ENCODE results near the gene NFATC4. TPM values are rescaled to one million over a fixed set of nuclear protein-coding genes. Genes with fewer than 3 reads are reported as not detected.

Gene NFATC4
- total and polyA plus RNA-seq, 3 donors from 2014 or later: 40.9 to 83.6 (median 53.5) TPM

GRCh38 chr14:24343795-24344660 lies 24.0 kb upstream of the NFATC4 start:
- Histone ChIP-seq H3K27me3 (no peaks in the 10 kb centered on the region), H3K27ac (no peak overlapping the region), H3K4me1 (no peaks in the 10 kb centered on the region), H3K4me3 (no peak overlapping the region), H3K36me3 (ENCODE audit: low read depth, missing control alignments) (no peaks in the 10 kb centered on the region), H3K9me3 (no peaks in the 10 kb centered on the region)
- DNase-seq: no peak
- 86% methylated on average over 7 of the region's 7 CpGs for WGBS, 2 donors
- no peak for TF ChIP-seq POLR2A (IDR thresholded peaks at IDR 0.05)
- TF ChIP-seq CTCF (IDR thresholded peaks at IDR 0.05): no peak
- intact Hi-C loops (cut with DNase I; ENCODE audit: low total_unique reads): no loop called here

DNA sequence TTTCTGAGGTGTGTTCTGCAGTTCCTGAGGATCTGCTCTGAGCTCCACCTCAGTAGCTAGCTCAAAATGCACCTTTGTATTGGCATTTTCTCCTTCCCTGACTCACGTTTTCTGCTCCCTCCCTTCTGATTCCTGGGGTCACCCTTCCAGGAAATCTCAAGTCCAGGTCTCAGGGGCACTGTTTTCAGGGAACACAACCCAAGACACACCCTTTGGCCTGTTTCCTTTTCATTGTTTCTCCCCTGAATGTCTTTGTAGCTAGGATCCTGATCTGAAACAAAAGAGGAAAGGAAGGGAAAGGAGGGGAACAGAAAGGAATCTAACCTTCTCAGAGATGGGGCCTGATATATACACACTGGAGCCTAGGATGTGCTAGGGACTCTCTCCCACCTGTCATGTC lies 20.9 kb upstream of the NFATC4 start:
- H3K9me3 ChIP-seq: no peaks in the 10 kb centered on the region
- no peak overlapping the region for H3K4me3 ChIP-seq
- 57 to 81% methylated on average over 1 of the region's 1 CpG for WGBS, 2 donors
- no peaks in the 10 kb centered on the region for H3K27me3 ChIP-seq
- peaks cover 4% of the 10 kb centered on the region for H3K4me1 ChIP-seq
- no peak for DNase-seq
- intact Hi-C loops (cut with DNase I; ENCODE audit: low total_unique reads): no loop called here
- no peak overlapping the region for H3K27ac ChIP-seq
- H3K36me3 ChIP-seq (ENCODE audit: low read depth, missing control alignments): no peaks in the 10 kb centered on the region
- TF ChIP-seq POLR2A (IDR thresholded peaks at IDR 0.05) (no peak), CTCF (IDR thresholded peaks at IDR 0.05) (no peak)

DNA sequence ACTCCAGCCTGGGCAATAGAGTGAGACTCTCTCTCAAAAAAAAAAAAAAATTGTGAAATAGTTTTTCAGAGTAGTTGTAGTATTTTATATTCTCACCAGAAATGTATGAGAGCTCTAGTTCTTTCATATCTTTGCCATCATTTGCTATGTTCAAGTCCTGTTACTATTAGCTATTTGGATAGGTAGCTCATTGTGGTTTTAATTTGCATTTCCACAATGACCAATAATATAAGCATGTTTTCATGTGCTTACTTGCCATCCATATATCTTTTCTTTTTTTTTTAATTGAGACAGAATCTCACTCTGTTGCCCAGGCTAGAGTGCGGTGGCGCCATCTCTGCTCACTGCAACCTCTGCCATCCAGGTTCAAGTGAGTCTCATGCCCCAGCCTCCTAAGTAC lies 19.8 kb upstream of the NFATC4 start:
- 98 to 100% methylated on average over 2 of the region's 2 CpGs for WGBS, 2 donors

DNA sequence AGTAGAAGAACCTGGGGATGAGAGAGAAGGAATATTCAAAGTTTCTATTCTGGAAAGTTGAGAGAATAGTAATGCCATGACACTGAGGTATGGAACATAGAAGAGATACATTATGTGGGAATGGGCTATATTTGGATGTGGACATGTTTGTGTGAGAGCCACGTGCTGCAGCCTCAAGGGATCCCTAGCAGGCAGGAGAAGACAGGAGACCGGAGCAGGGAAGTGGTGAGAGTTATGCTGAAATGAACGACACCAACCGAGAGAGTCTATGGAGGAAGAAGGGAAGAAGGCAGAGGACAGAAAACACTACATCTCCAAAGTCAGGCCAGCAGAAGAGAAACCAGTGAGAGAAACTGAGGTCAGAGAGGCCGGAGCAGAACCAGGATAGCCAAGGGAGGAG lies 18.2 kb upstream of the NFATC4 start:
- Histone ChIP-seq H3K27me3 (no peaks in the 10 kb centered on the region), H3K9me3 (no peaks in the 10 kb centered on the region), H3K4me3 (no peak overlapping the region), H3K4me1 (peaks cover 4% of the 10 kb centered on the region), H3K27ac (peak overlapping the region in 1 of 2 donors; percentile 34), H3K36me3 (ENCODE audit: low read depth, missing control alignments) (no peaks in the 10 kb centered on the region)
- no peak for TF ChIP-seq POLR2A (IDR thresholded peaks at IDR 0.05)
- no peak for TF ChIP-seq CTCF (IDR thresholded peaks at IDR 0.05)
- intact Hi-C loops (cut with DNase I; ENCODE audit: low total_unique reads): no loop called here
- WGBS, 2 donors: 68 to 72% methylated on average over 5 of the region's 5 CpGs
- no peak for DNase-seq

More for the DNA sequence above, 19.8 kb upstream of the NFATC4 start:
- peaks cover 4% of the 10 kb centered on the region for H3K4me1 ChIP-seq
- no peak overlapping the region for H3K27ac ChIP-seq
- H3K4me3 ChIP-seq: no peak overlapping the region
- no peak for DNase-seq
- no peaks in the 10 kb centered on the region for H3K36me3 ChIP-seq (ENCODE audit: low read depth, missing control alignments)
- intact Hi-C loops (cut with DNase I; ENCODE audit: low total_unique reads): no loop called here
- TF ChIP-seq CTCF (IDR thresholded peaks at IDR 0.05): no peak
- TF ChIP-seq POLR2A (IDR thresholded peaks at IDR 0.05): no peak
- H3K9me3 ChIP-seq: no peaks in the 10 kb centered on the region
- H3K27me3 ChIP-seq: no peaks in the 10 kb centered on the region

- H3K4me1 ChIP-seq: peaks cover 4% of the 10 kb centered on the region
- no peak for TF ChIP-seq POLR2A (IDR thresholded peaks at IDR 0.05)
- TF ChIP-seq CTCF (IDR thresholded peaks at IDR 0.05): no peak
- intact Hi-C loops (cut with DNase I; ENCODE audit: low total_unique reads): no loop called here
- no peaks in the 10 kb centered on the region for H3K36me3 ChIP-seq (ENCODE audit: low read depth, missing control alignments)
- peak; percentile 38 for DNase-seq
- no peaks in the 10 kb centered on the region for H3K9me3 ChIP-seq
- H3K27ac ChIP-seq: no peak overlapping the region
- H3K4me3 ChIP-seq: no peak overlapping the region
- 18 to 60% methylated on average over 4 of the region's 4 CpGs for WGBS, 2 donors
- H3K27me3 ChIP-seq: no peaks in the 10 kb centered on the region
Observed at GRCh38 chr14:24351517-24351916, 16.5 kb upstream of the NFATC4 start.

All from testis (tissue), 3 donors.